ENCODE data around the gene PDGFA. TPM values are rescaled to one million over a fixed set of nuclear protein-coding genes. Genes with fewer than 3 reads are reported as not detected.

PDGFA gene
- total RNA-seq, 2 experiments from 2014 or later, result 16.7 to 18.8 TPM

GRCh38 chr7:526460-527034 is 6.9 kb upstream of the PDGFA start:
- intact Hi-C loops (cut with micrococcal nuclease), result no loop called here
- no peaks in the 10 kb centered on the region for H3K36me3 Mint-ChIP-seq (ENCODE audit: low read depth)

GRCh38 chr7:525740-526139 is 6.1 kb upstream of the PDGFA start:
- CTCF ChIA-PET, result no interaction called here
- intact Hi-C loops (cut with micrococcal nuclease), result no loop called here
- DNase-seq, result no peak

More at GRCh38 chr7:526460-527034, 6.9 kb upstream of the PDGFA start:
- TF ChIP-seq CTCF (IDR thresholded peaks at IDR 0.05), result no peak
- Mint-ChIP-seq H3K9me3 (no peaks in the 10 kb centered on the region), H3K27me3 (peaks cover 20% of the 10 kb centered on the region), H3K27ac (no peak overlapping the region), H3K4me3 (no peak overlapping the region), H3K4me1 (ENCODE audit: low read depth) (peaks cover 4% of the 10 kb centered on the region)
- ChIA-PET POLR2A (no interaction called here), CTCF (interaction anchor here (0.5 kb wide), 1 partner anchor 305 kb away, joined by 4 read pairs; no protein-coding TSS in a partner anchor)
- DNase-seq, result no peak
- no peak for ATAC-seq

GRCh38 chr7:524800-525199 is 5.2 kb upstream of the PDGFA start:
- ChIA-PET CTCF (no interaction called here), POLR2A (no interaction called here)
- DNase-seq (no peak), ATAC-seq (no peak)
- Mint-ChIP-seq H3K27me3 (peaks cover 22% of the 10 kb centered on the region), H3K9me3 (no peaks in the 10 kb centered on the region), H3K36me3 (ENCODE audit: low read depth) (no peaks in the 10 kb centered on the region), H3K4me3 (no peak overlapping the region), H3K4me1 (ENCODE audit: low read depth) (no peaks in the 10 kb centered on the region), H3K27ac (no peak overlapping the region)
- intact Hi-C loops (cut with micrococcal nuclease), result no loop called here
- TF ChIP-seq CTCF (IDR thresholded peaks at IDR 0.05), result no peak

More at GRCh38 chr7:525740-526139, 6.1 kb upstream of the PDGFA start:
- no peak for ATAC-seq
- Mint-ChIP-seq H3K36me3 (ENCODE audit: low read depth) (no peaks in the 10 kb centered on the region), H3K27ac (no peak overlapping the region), H3K4me1 (ENCODE audit: low read depth) (no peaks in the 10 kb centered on the region), H3K27me3 (peaks cover 27% of the 10 kb centered on the region), H3K9me3 (no peaks in the 10 kb centered on the region), H3K4me3 (no peak overlapping the region)
- POLR2A ChIA-PET, result no interaction called here
- TF ChIP-seq CTCF (IDR thresholded peaks at IDR 0.05), result no peak

GRCh38 chr7:523347-524336 is 4.0 kb upstream of the PDGFA start:
- Mint-ChIP-seq H3K36me3 (ENCODE audit: low read depth) (no peaks in the 10 kb centered on the region), H3K27ac (no peak overlapping the region), H3K4me1 (ENCODE audit: low read depth) (peaks cover under 1% of the 10 kb centered on the region), H3K9me3 (no peaks in the 10 kb centered on the region), H3K4me3 (no peak overlapping the region), H3K27me3 (peaks cover 23% of the 10 kb centered on the region)
- ATAC-seq (no peak), DNase-seq (no peak)
- POLR2A ChIA-PET, result interaction anchor here (1.2 kb wide), 1 partner anchor 52 kb away, joined by 3 read pairs; no protein-coding TSS in a partner anchor
- CTCF ChIA-PET, result interaction anchor here (0.5 to 1.0 kb wide), 2 partner anchors 9 to 80 kb away, joined by 3 read pairs; no protein-coding TSS in a partner anchor
- no peak for TF ChIP-seq CTCF (IDR thresholded peaks at IDR 0.05)
- intact Hi-C loops (cut with micrococcal nuclease), result no loop called here

- peaks cover 2% of the 10 kb centered on the region for H3K4me1 Mint-ChIP-seq (ENCODE audit: low read depth)
- TF ChIP-seq CTCF (IDR thresholded peaks at IDR 0.05), result no peak
- ATAC-seq (no peak), DNase-seq (no peak)
- H3K4me3 Mint-ChIP-seq, result no peak overlapping the region
- POLR2A ChIA-PET, result interaction anchor here (1.2 kb wide), 1 partner anchor 52 kb away, joined by 3 read pairs; no protein-coding TSS in a partner anchor
- intact Hi-C loops (cut with micrococcal nuclease), result no loop called here
- no peak overlapping the region for H3K27ac Mint-ChIP-seq
- peaks cover 26% of the 10 kb centered on the region for H3K27me3 Mint-ChIP-seq
- no peaks in the 10 kb centered on the region for H3K36me3 Mint-ChIP-seq (ENCODE audit: low read depth)
- CTCF ChIA-PET, result no interaction called here
- no peaks in the 10 kb centered on the region for H3K9me3 Mint-ChIP-seq
These were observed 3.3 kb upstream of the PDGFA start for GRCh38 chr7:522951-523314.

All from activated CD8-positive, alpha-beta T cell treated with anti-CD3 and anti-CD28 coated beads for 36 hours (primary cell).